Measurements from ENCODE around the gene HTRA3. TPM values are rescaled to one million over a fixed set of nuclear protein-coding genes. Genes with fewer than 3 reads are reported as not detected.

The HTRA3 gene
- total and polyA plus RNA-seq, 7 donors, result 7.2 to 26.4 (median 14.0) TPM

- 95 to 96% (median 96%) methylated on average over 13 of the region's 13 CpGs for WGBS, 3 donors
- Histone ChIP-seq H3K27ac (no peak overlapping the region), H3K4me3 (no peak overlapping the region), H3K9me3 (no peaks in the 10 kb centered on the region), H3K36me3 (ENCODE audit: insufficient read depth in 1 of 2, low read depth in 1 of 2) (no peaks in the 10 kb centered on the region), H3K4me1 (peaks cover 6% of the 10 kb centered on the region), H3K27me3 (ENCODE audit: insufficient read depth in 3 of 3, low read length in 2 of 3) (no peaks in the 10 kb centered on the region)
- intact Hi-C loops (cut with DNase I), result no loop called here
- no peak for ATAC-seq
- TF ChIP-seq CTCF (IDR thresholded peaks at IDR 0.05), result no peak
- no peak for DNase-seq
These were observed 80.8 kb downstream of the HTRA3 start for GRCh38 chr4:8350352-8350751.

GRCh38 chr4:8350841-8351461, 81.4 kb downstream of the HTRA3 start:
- Histone ChIP-seq H3K4me1 (peaks cover 6% of the 10 kb centered on the region), H3K27me3 (ENCODE audit: insufficient read depth in 3 of 3, low read length in 2 of 3) (no peaks in the 10 kb centered on the region), H3K27ac (no peak overlapping the region), H3K9me3 (no peaks in the 10 kb centered on the region), H3K36me3 (ENCODE audit: insufficient read depth in 1 of 2, low read depth in 1 of 2) (no peaks in the 10 kb centered on the region), H3K4me3 (no peak overlapping the region)
- intact Hi-C loops (cut with DNase I), result no loop called here
- 90 to 95% (median 93%) methylated on average over 18 to 19 of the region's 19 CpGs for WGBS, 3 donors
- ATAC-seq, result no peak
- DNase-seq, result peak in 1 of 2 donors; percentile 50
- no peak for TF ChIP-seq CTCF (IDR thresholded peaks at IDR 0.05)

GRCh38 chr4:8351931-8352367, 82.4 kb downstream of the HTRA3 start:
- TF ChIP-seq CTCF (IDR thresholded peaks at IDR 0.05), result no peak
- Histone ChIP-seq H3K27me3 (ENCODE audit: insufficient read depth in 3 of 3, low read length in 2 of 3) (no peaks in the 10 kb centered on the region), H3K27ac (no peak overlapping the region), H3K9me3 (no peaks in the 10 kb centered on the region), H3K4me3 (no peak overlapping the region), H3K36me3 (ENCODE audit: insufficient read depth in 1 of 2, low read depth in 1 of 2) (no peaks in the 10 kb centered on the region), H3K4me1 (peaks cover 6% of the 10 kb centered on the region)
- intact Hi-C loops (cut with DNase I), result no loop called here
- DNase-seq, result peak in 1 of 2 donors; percentile 67
- WGBS, 3 donors, result 37 to 54% (median 37%) methylated on average over 8 of the region's 8 CpGs
- peak in 2 of 4 donors; percentile 12 to 50 for ATAC-seq

GRCh38 chr4:8352368-8353157, 83.0 kb downstream of the HTRA3 start:
- Histone ChIP-seq H3K36me3 (ENCODE audit: insufficient read depth in 1 of 2, low read depth in 1 of 2) (no peaks in the 10 kb centered on the region), H3K27ac (no peak overlapping the region), H3K27me3 (ENCODE audit: insufficient read depth in 3 of 3, low read length in 2 of 3) (no peaks in the 10 kb centered on the region), H3K9me3 (no peaks in the 10 kb centered on the region), H3K4me1 (peaks cover 6% of the 10 kb centered on the region), H3K4me3 (no peak overlapping the region)
- intact Hi-C loops (cut with DNase I), result no loop called here
- DNase-seq (no peak), ATAC-seq (peak in 2 of 4 donors; percentile 6 to 37)
- no peak for TF ChIP-seq CTCF (IDR thresholded peaks at IDR 0.05)
- WGBS, 3 donors, result 67 to 79% (median 74%) methylated on average over 20 of the region's 20 CpGs

Data from psoas muscle (tissue), 8 donors.